ENCODE measurements around the gene KRT35.

Gene KRT35

DNA sequence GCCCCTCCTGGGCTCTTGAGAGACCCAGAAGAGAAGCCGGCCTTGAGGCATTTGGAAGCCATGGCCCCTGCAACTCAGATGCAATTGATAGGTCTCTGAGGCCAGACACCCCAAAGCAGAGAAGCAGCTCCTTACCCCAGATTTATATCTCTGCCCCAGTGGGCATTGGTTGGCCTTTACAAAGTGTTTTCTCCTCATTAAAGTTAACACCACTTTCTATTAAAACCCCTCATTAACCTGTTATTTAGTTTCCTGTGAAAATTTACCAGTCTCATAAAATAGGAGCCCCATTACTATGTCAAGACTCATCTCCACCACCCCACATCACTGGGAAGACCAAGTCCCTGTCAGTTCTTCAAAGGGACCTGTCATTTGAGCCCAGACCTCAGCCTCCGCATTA is at the start of gene KRT35:
TSS of gene KRT35 (minus strand) at position 116 of the 400 bp plus-strand sequence. CDS start at position 62, 54 bp downstream.
- DNase-seq, result no peak

DNA sequence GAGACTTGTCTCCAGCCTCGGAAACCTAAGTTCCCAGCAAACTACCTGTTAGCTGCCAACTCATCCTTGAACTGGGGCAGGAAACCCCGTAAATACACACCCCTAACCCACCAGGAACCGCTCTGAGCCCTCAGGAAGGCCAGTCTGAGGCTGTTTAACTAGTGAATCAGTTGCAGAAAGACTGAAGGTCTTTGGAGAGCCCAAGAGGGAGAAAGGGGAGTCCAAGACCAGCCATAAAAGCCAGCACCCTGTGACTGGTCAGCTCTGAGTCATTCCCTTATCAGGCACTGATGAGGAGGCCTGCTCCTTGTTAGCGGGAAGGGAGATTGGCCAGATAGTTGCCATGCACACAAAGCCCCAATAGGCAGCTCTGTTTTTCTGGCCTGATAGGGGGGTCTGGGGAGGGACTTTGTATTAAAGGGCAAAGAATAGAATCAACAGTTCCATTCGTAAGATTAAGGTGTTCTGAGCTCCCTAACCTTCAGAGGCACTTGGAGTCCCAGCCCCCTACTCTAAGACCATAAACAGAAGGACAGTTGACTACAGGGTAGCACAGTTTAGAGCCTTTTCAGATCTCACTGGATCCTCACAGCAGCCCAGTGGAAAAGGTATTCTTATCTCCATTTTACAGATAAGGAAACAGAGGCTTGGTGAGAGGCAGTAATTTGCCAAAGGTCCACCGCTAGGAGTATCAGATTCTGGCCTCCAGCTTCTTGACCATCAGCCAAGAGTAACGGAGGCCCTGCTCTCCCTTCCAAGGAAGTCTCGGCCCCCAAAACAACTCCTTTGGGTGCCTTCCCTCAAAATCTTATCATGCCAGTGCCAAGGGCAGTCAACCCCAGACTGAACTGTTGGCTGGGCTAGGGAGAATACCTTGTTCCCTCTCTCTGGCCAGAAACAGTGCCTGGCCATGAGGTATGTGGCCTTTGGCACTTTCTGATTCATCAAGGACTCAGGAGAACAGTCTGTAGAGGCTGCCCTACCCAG is 49.4 kb upstream of the KRT35 start:
- no peak for DNase-seq

GRCh38 chr17:41529491-41529915 is 48.6 kb upstream of the KRT35 start:
- no peak for DNase-seq

- no peak for DNase-seq
These were observed 48.0 kb upstream of the KRT35 start for GRCh38 chr17:41528959-41529353.

- DNase-seq, result no peak
These were observed 46.4 kb upstream of the KRT35 start for GRCh38 chr17:41527063-41528023.

GRCh38 chr17:41524261-41524660 is 43.3 kb upstream of the KRT35 start:
- no peak for DNase-seq

DNA sequence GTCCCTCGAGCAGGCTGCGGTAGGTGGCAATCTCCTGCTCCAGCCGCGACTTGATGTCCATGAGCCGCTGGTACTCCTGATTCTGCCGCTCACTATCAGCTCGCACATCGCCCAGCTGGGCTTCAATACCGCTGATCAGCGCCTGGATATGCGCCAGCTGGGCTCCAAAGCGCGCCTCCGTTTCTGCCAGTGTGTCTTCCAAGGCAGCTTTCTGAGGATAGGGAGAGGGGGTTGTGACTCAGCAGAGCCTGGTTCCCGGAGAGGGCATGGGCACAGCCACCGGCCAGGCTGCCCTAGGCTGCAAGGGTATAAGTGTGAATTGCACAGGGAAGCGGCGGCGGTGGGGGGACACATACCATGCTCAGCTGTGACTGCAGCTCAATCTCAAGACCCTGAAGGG is 42.8 kb upstream of the KRT35 start:
- DNase-seq, result no peak

DNA sequence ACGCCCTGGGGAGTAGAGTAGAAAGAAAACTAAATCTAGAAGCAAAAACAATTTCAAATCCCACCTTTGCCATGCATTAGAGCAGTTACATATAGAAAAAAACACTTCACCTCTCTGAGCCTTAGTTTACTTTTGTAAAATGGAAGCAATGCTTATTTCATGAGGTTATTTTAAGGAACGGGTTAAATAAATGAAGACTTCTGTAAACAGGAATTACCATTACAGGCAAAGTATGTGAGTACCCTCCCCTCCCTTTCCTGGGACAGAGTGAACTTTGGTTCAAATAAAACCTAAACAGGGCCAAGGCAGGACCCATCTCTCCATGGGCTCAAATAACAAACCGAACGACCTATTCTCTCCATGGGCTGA is 42.3 kb upstream of the KRT35 start:
- no peak for DNase-seq

- DNase-seq, result no peak
These were observed 41.6 kb upstream of the KRT35 start for GRCh38 chr17:41522301-41523224.

- DNase-seq, result no peak
These were observed 40.8 kb upstream of the KRT35 start for GRCh38 chr17:41521574-41522261.

DNA sequence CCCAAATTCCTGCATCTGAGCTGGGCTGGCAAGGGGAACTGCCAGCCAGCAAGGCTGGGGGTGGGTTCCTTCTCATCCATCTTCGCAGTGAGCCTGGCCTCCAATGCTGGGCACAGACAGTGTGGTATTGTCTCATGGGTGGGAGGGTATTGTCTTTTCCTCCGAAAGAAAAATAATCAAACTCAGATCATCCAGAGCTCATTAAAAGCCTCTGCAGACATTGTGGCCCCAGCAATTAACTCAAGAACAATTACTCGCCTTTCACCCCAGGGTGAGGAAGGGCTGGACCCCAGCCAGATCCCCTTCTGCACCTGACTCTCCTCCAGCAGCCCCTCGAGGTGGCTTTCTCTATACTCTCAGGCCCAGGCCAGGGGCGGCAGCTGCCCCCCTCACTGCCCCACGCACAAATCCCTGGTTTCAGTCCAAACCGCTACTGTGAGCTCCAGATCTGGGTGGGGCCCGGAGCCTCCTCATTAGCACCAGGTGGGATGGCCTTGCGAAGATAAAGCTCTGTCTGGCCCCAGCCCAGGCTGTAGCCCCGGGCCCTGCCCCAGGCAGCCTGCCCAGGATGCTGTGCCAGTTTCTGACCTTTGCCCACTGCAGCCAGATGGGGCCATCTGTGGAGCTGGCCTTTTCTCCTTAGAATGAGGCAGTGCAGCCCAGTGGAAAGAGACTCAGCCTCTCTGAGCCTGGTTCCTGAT is 40.0 kb upstream of the KRT35 start:
- DNase-seq, result no peak

DNA sequence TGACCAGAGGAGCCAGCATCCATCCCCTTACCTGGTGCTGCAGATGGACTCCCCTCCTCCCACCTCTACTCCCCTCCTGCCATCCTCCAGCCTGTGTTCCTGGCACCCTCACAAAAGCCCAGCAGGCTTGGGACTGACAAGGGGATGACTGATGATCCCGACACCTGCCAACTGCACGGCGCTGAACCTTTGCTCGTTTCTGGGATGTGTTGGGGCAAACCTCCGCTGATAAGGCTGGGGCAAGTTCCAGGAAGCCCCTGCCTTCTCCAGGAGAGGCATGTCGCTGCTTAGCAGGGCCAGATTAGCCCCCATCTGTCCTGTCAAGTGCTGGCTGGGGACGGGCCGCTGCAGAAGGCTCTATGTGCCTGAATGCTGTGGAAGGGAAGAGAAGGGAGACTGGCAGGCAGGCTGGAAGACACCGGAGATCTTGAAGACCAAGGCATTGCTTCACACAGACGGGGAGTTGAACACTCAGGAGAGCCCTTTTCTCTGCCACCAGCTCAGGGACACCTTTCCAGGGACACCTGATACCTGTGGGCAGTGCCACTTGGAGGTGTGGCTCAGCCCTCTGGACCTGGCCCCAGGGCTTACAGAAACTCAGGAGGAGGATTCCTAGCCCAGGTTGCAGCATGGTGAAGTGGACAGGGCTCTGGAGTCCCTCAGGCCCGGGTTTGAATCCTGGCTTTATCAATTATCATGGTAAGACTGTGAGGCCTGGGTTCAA is 38.7 kb upstream of the KRT35 start:
- DNase-seq, result no peak

DNA sequence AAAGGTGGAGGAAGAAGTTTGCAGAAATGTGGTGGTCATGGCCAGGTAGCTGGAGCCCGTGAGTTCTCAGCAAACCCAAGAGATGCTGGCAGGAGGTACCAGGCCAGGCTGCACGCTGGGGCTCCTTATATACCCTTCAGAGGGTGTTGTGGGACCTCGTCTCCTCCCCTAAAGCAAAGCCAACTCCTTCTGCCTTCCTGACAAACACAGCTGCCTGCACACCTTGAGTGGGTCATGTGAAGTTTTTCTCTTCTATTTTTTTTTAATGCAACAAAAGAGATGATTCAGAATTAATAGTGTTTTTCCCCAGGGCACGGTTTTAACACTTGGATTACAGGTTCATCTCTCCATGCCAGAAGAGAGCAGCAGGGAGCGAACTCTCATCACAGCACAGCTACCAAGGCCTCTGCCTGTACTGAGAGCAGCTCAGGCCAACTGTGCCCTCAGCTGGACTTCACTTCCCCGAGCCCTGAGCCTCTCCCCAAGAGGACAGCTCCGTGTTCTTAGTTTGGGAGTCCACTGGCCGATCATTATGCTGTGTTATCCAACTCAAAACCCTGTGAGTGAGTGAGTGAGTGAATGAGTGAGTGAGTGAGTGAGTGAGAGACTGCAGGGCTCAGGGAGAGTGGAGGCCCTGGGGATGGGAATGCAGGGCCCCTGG is 38.0 kb upstream of the KRT35 start, which contains the start of gene KRT15:
TSS of gene KRT15 (minus strand) at position 102 of the 661 bp plus-strand sequence. CDS start at position 39, 63 bp downstream.
- peak in 1 of 51 donors; percentile 6 for DNase-seq

DNA sequence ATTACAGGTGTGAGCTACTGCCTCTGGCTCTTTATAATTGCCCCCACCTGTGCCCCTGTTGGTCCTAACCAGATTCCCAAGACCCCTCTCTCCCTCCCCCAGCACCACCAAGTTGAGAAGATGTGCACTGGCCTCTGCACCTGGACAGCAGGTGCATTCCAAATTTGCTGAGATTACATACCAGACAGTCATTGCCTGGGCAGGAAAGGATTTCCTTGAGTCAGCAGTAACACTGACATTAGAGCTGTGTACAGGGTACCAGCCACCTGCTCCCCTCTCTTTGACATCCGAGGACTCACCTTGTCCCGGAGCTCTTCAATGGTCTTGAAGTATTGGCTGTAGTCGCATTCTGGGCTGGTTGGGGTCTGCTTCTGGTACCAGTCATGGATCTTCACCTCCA is 37.1 kb upstream of the KRT35 start:
- DNase-seq, result no peak

GRCh38 chr17:41516830-41517283 is 35.9 kb upstream of the KRT35 start:
- DNase-seq, result no peak

DNA sequence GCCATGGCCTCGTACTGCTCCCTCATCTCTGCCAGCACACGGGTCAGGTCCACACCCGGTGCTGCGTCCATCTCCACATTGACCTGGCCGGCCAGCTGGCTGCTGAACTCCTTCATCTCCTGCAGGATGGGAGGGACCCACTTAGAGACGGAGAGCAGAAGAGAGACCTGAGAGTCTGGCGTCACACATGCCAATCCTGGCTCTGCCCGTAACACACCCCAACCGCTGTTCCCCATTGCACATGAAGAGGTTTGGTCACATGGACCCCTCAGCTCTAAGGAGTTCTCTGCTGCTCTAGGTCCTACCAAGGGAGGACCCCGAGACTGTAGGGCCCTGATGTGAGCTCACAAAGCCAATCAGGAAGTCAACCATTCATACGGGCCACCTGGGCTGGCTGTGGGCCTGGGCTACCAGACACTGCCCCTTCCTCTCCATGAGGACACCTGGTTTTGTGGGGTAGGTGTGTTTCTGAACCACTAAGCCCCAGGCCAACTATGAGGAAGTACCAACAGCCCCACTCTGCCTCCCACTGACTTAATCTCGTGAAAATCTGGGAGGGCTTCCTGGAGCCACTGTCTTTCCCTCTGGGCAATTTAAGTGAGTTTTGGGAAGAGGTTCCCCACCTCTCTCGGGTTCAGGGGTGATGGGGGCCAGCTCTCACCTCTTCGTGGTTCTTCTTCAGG is 35.3 kb upstream of the KRT35 start:
- no peak for DNase-seq

DNA sequence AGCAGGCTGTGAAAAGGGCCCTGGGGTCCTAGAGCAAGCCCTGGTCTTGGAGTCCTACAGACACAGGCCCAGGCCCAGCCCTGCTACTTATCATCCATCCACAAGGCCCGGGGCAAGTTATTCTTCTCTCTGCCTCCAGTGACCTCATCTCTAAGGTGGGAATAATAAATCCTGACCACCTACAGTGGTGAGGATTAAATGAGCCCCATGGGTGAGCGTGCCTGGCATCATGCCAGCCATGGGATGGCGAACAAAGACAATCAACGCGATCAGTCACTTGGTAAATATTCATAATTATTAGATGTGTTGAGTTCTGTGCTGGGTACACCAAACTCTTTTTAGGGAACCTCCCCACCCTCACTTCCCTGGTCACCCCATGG is 32.2 kb upstream of the KRT35 start:
- no peak for DNase-seq
